B cell (primary cell): ENCODE results near the gene KDM5C. TPM values are rescaled to one million over a fixed set of nuclear protein-coding genes. Genes with fewer than 3 reads are reported as not detected.

Experiments
- ATAC-seq: fragments of 200-7000 bp; cut with Tn5 transposase; one replicate; pipeline ENCODE4 v1.10.0; 2021; ENCODE audit warnings: low read depth, mild to moderate bottlenecking, moderate number of reproducible peaks, moderate library complexity
- CTCF ChIA-PET: fragments of 350-600 bp; sonication (Branson Sonifier 250); formaldehyde crosslinking; loops from one replicate; lab custom pipeline; 2021; ENCODE audit warnings: antibody characterized with exemption, inconsistent platforms; lab: Charles Lee
- POLR2A ChIA-PET: fragments of 350-600 bp; sonication (Branson Sonifier 250); formaldehyde crosslinking; loops from one replicate; lab custom pipeline; 2021; ENCODE audit warnings: antibody characterized with exemption; lab: Charles Lee
- DNase-seq: peaks from one replicate; pipeline ENCODE4 v3.0.0; 2013
- H2AFZ ChIP-seq: 2 replicates; pipeline ENCODE4 v1.6.1; 2012; ENCODE audit warnings: mild to moderate bottlenecking, low read depth, low read length; ENCODE audit not compliant: insufficient read depth, poor library complexity, severe bottlenecking
- H3K27ac ChIP-seq, 2 donors: 1 replicate in 1 of 2; 2 replicates in 1 of 2; pipeline ENCODE4 v1.5.1; 2012 to 2013; ENCODE audit warnings: low read length in 2 of 2, mild to moderate bottlenecking in 2 of 2, moderate library complexity in 1 of 2
- H3K27me3 ChIP-seq, 4 experiments: fragments of 200-600 bp in 1 of 4; sonication (generic) in 1 of 4; replicated peaks in 1 of 4; 1 replicate in 2 of 4; 2 replicates in 2 of 4; pipeline versions ENCODE4 v1.6.1 to v1.7.0; 2013 to 2016; ENCODE audit warnings: low read length in 3 of 4, mild to moderate bottlenecking in 2 of 4, mixed read lengths in 1 of 4, moderate library complexity in 1 of 4; ENCODE audit not compliant: insufficient read depth in 4 of 4, control insufficient read depth in 3 of 4; ENCODE audit errors: control extremely low read depth in 1 of 4
- H3K36me3 ChIP-seq, 2 experiments: replicated peaks in 1 of 2; 1 replicate in 1 of 2; 2 replicates in 1 of 2; pipeline versions ENCODE4 v1.6.1 to v1.7.1; 2013; ENCODE audit warnings: low read length in 1 of 2; ENCODE audit not compliant: insufficient read depth in 2 of 2, control insufficient read depth in 1 of 2; ENCODE audit errors: control extremely low read depth in 1 of 2, extremely low read depth in 1 of 2
- H3K4me1 ChIP-seq, 2 donors: fragments of 200-600 bp in 1 of 2; sonication (generic) in 1 of 2; 1 replicate in 1 of 2; 2 replicates in 1 of 2; pipeline versions ENCODE4 v1.5.1 to v1.6.1; 2013 to 2017; ENCODE audit warnings: low read length in 2 of 2; ENCODE audit not compliant: control insufficient read depth in 2 of 2, insufficient read depth in 2 of 2
- H3K4me2 ChIP-seq: replicated peaks from 2 replicates; pipeline ENCODE3; 2012; ENCODE audit warnings: mild to moderate bottlenecking, low read depth, low read length; ENCODE audit not compliant: poor library complexity, severe bottlenecking
- H3K4me3 ChIP-seq, 5 experiments: fragments of 200-600 bp in 1 of 5; sonication (generic) in 1 of 5; 1 replicate in 3 of 5; 2 replicates in 2 of 5; pipeline versions ENCODE4 v1.5.1 to v1.7.0; 2011 to 2016; ENCODE audit warnings: low read length in 4 of 5, mild to moderate bottlenecking in 4 of 5, low read depth in 2 of 5, control low read depth in 1 of 5, moderate library complexity in 1 of 5; ENCODE audit not compliant: insufficient read depth in 1 of 5; ENCODE audit errors: control extremely low read depth in 1 of 5, extremely low read depth in 1 of 5
- H3K79me2 ChIP-seq: fragments of 200-600 bp; sonication (generic); one replicate; pipeline ENCODE4 v1.6.0; 2016; ENCODE audit warnings: low read length; ENCODE audit not compliant: control insufficient read depth, insufficient read depth
- H3K9ac ChIP-seq: fragments of 200-600 bp; sonication (generic); 2 replicates; pipeline ENCODE4 v1.6.1; 2017; ENCODE audit warnings: mild to moderate bottlenecking, low read length, moderate library complexity
- H3K9me3 ChIP-seq, 3 donors: one replicate each; pipeline versions ENCODE4 v1.6.1 to v1.7.1; 2013; ENCODE audit warnings: low read length in 2 of 3; ENCODE audit not compliant: control insufficient read depth in 2 of 3, insufficient read depth in 1 of 3; ENCODE audit errors: control extremely low read depth in 1 of 3
- H4K20me1 ChIP-seq: 2 replicates; pipeline ENCODE4 v1.6.0; 2012; ENCODE audit warnings: mild to moderate bottlenecking, low read length; ENCODE audit not compliant: insufficient read depth, control insufficient read depth, poor library complexity, severe bottlenecking
- H3K27ac Mint-ChIP-seq: one replicate; pipeline ENCODE4 v1.8.0; 2021; ENCODE audit warnings: mixed read lengths
- H3K27me3 Mint-ChIP-seq: one replicate; pipeline ENCODE4 v1.8.0; 2021; ENCODE audit warnings: mixed read lengths
- H3K4me1 Mint-ChIP-seq: one replicate; pipeline ENCODE4 v1.8.0; 2021; ENCODE audit warnings: mixed read lengths
- H3K4me3 Mint-ChIP-seq: one replicate; pipeline ENCODE4 v1.8.0; 2021; ENCODE audit warnings: mixed read lengths
- H3K9me3 Mint-ChIP-seq: one replicate; pipeline ENCODE4 v1.8.0; 2022; ENCODE audit warnings: mixed read lengths; ENCODE audit not compliant: insufficient read depth
- CTCF ChIP-seq: fragments of 200-600 bp; IDR thresholded peaks from one replicate; pipeline ENCODE4 v1.8.0; 2022; ENCODE audit warnings: antibody characterized with exemption, mild to moderate bottlenecking
- EZH2 ChIP-seq: IDR thresholded peaks from 2 replicates; pipeline ENCODE4 v1.6.1; 2012; ENCODE audit warnings: borderline replicate concordance, low read depth, mild to moderate bottlenecking, moderate library complexity, low read length; ENCODE audit not compliant: insufficient read depth, poor library complexity, severe bottlenecking
- WGBS: methylation state at CpG from one replicate; pipeline ENCODE4 v1.1.5; 2013; ENCODE audit warnings: missing lambda C conversion rate; ENCODE audit not compliant: insufficient coverage; 5-methylcytosine and 5-hydroxymethylcytosine counted together
- intact Hi-C: fragments of 100-400 bp; cut with micrococcal nuclease; formaldehyde crosslinking; loops from one replicate; pipeline ENCODE4 v1.10.0; 2022
- polyA plus RNA-seq: library from polyadenylated mRNA; depleted of rRNA; stranded (reverse); fragments of >200 nt; gene quantifications from 2 replicates; pipeline ENCODE4 v1.2.3, GENCODE V29; 2012
- total RNA-seq, 2 donors: library from RNA; stranded (reverse); fragments of 120-200 nt in 1 of 2; gene quantifications; 1 replicate in 1 of 2; 2 replicates in 1 of 2; pipeline versions ENCODE4 v1.2.3 to v1.2.4, GENCODE V29; 2013 to 2022

The KDM5C gene
- total and polyA plus RNA-seq, 2 donors (not counting 1 experiment from before 2014, with no cell fraction given) = 116 to 138 TPM

GRCh38 chrX:53272808-53273337 lies 47.9 kb upstream of the KDM5C start:
- no peaks in the 10 kb centered on the region for H3K4me1 ChIP-seq
- WGBS = 60% methylated on average over 1 of the region's 8 CpGs
- H3K4me1 Mint-ChIP-seq = no peaks in the 10 kb centered on the region

More at GRCh38 chrX:53272808-53273337, 47.9 kb upstream of the KDM5C start:
- Mint-ChIP-seq H3K27me3 (no peaks in the 10 kb centered on the region), H3K27ac (no peak overlapping the region), H3K9me3 (no peaks in the 10 kb centered on the region), H3K4me3 (no peak overlapping the region)
- Histone ChIP-seq H3K36me3 (no peaks in the 10 kb centered on the region), H3K4me2 (no peak overlapping the region), H2AFZ (no peak overlapping the region), H4K20me1 (no peaks in the 10 kb centered on the region), H3K27ac (no peak overlapping the region), H3K9me3 (no peaks in the 10 kb centered on the region), H3K9ac (no peak overlapping the region), H3K27me3 (no peaks in the 10 kb centered on the region), H3K4me3 (no peak overlapping the region), H3K79me2 (no peaks in the 10 kb centered on the region)
- TF ChIP-seq CTCF (no peak), EZH2 (no peak)
- intact Hi-C loops = no loop called here
- POLR2A ChIA-PET = no interaction called here
- CTCF ChIA-PET = interaction anchor here (1.0 kb wide), 1 partner anchor 11 kb away, joined by 3 read pairs; no protein-coding TSS in a partner anchor
- DNase-seq (no peak), ATAC-seq (no peak)
